HK-2 (cell line): ENCODE data around the gene QSER1.

ENCODE experiments used
- DNase-seq: peaks from one replicate; pipeline ENCODE4 v3.0.0-alpha.2; 2018; ENCODE audit not compliant: unreplicated experiment

The QSER1 gene

DNA sequence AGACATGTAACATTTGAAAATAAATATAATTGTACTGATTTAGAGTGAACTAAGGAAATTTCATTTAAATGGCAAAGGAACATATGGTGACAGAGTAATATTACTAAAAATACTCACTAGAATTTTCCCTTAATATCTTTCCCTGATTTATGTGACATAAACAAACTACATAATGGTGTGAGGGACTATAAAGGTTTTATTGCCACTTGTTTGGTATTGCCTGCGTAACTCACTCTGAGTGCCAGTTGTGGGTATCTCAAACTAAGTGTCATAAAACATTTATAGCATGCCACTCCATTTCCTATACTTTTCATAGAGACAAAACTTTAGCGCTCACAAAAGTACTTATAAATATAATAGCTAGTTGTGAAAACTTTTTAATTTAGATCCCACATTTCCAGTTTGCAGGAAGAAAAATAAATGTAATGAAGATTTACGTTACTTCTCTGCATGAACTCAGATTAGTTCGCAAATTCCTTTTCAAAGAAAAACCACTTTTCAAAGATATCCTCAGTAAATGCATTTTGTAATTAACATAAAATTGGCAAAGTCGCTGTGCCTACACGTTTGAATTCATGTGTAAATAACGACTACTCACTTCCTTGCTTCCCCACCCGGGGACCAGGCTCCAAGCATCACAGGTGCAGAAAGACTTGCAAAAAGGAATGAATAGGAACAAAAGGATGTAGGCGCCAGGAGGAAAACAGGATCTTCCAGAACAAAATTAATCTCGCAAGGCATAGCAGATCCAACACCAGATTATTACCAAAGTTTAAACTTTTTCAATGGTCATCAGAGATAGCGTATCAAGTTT lies 1.6 kb upstream of the QSER1 start:
- DNase-seq, result no peak

DNA sequence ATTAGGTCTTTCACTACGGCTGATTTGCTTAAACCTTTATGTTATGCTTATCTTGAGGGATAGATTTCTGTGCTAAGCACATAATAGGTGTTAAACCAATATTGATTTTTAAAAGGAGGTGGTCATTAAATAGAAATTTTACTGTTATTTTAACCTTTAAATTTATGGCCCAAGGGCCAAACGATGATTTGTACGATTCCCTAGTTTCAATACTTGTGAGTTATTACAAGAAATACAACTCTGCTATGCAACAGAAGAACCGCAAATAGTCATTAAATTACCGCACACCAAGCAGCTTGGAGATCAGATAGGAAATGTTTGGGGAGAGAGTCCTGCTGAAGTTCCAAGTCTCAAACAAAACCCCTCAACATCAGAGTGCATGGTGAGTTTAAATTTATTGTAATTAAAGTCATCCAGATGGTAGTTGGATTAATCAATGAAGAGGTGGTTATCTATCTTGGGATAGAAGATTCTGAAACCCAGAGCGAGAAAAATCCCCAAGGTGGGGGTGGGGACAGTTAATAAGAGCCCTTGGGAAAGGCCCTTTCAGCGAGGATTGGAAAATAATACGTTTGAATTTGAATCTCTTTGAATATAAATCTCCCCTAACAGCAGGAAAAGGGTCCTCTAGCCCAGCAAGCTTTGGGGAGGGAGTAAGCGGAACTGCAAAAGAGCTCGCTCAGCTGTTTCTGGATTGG lies 805 bp upstream of the QSER1 start:
- DNase-seq, result no peak

DNA sequence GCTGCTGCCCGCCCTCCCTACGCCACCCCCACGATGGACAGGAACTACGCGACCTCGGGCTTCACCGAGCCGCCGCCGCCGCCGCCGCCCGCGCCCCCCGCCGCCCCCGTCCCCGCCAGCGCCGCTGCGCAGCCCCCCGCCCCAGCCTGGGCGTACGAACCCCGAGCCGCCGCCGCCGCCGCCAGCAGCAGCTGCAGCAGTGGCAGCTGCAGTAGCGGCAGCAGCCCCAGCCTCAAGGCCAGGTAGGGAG lies 407 bp downstream of the QSER1 start:
- no peak for DNase-seq

DNA sequence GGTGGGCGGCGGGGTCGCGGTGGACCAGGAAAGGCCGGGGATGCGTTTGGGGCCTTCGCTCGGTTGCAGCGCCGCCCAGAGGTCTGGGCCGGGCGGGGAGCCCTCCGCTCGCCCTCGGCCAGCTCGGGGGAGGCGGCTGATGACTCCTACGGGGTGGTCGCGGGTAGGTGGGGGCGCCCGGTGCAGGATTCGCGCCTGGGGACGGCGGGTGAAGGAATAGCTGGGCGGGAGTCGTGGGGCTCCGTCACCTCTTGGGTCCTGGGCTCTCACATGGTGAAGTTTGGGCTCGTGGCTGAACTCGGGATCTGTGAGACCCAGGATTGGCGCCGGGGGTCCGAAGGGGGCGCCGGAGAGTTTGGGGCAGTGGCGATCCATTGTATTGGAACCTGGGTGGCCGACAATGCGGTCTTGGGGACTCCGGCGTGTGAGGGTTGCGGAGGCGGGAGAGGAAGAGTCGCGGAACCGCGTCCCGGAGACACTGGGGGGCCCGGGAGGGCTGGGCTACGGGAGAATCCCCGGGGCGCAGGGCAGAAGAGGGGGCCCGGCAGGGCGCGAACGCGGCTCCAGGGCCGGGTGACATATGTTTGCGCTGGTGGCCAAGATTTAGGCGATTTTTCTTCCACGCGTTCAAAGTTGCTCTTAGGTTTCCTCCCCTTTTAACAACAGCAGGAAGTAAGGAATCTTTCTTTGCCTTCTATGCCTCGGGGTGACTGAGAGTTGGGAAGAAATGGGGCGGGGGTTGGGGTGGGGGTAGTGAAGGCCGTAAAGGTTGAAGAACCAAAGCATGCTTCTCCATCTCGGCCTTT lies 935 bp downstream of the QSER1 start:
- DNase-seq, result peak; percentile 51

DNA sequence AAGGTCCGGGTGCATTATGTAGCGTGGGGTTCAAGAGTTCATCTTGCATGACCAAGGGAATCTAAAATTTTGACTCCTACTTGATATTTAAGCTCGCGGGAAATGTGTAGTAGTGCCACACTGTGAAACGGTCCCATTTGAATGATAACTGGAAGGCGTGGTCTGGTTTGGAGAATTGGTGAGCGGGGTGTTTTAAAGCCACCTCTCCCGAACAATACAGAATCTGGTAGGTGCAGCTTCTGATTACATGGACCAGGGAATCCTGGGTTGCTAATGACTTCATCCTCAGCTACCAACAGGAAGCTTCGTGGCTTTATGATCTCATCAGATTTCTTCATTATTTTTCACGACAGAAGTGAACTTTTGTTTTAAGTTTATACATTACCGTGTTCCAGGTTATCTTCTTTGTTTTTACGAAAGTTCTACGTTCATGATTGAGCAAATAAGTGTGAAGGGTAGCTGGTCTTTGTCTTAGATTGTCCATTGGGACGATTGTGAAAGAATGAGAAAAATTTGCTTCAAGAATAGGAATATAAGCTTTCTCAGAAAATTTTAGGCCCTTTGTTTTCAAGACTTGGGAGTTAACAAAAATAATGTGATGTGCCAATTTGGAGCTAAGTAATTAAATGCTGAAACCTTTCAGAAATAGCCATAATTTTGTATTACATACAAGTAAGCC lies 1.7 kb downstream of the QSER1 start:
- DNase-seq, result peak; percentile 46

DNA sequence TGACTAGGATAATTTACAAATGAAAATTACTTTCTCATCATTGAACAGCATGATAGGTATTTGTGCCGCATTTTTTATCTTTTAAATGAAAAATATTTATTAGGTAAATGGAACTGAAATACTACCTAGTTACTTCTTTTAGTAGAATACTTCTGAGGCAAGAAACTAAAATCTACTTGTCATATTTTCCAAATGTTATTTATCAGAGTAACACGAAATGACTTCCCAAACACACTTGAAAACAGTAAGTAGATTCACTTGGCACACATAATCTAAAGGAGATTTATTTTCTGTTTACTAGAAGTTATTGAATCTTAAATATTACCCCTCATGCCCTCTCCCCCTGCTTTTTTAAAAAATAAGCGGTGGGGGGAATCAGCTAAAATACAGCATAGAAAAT lies 2.3 kb downstream of the QSER1 start:
- DNase-seq, result no peak

DNA sequence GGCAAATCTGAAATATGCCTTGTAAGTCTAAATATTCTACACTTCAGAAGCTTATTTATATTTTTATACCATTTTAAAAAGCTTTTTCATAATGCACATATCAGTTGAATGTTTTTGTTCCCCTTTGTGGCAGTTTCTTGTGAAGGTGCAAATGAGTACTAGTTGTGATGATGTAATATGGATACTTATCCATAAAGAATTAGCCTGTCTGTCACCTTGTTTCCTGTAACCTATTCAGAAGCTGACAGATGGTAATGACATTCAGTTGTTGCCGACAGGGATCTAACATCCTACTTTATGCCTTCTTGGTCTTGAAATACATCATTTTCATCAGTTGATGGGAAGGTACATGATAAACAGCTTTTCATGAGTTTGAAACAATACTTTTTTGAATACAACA lies 2.9 kb downstream of the QSER1 start:
- DNase-seq, result no peak

DNA sequence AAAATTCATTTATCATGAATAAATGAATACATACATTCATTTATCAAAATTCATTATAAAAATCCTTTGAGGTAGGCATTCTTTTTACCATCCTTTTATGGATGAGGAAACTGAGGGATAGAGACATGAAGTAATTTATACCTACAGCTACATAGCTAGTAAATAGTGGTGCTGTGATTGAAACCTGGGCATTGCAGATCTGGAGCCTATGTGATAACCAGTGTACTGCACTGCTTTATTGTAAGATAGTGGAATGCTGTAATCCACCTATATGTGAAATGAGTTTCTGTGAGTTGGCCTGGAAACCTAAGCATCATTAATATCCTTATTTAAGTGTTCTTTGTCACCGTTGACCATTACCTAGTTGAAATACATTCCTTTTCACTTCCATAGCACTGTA lies 4.5 kb downstream of the QSER1 start:
- no peak for DNase-seq

DNA sequence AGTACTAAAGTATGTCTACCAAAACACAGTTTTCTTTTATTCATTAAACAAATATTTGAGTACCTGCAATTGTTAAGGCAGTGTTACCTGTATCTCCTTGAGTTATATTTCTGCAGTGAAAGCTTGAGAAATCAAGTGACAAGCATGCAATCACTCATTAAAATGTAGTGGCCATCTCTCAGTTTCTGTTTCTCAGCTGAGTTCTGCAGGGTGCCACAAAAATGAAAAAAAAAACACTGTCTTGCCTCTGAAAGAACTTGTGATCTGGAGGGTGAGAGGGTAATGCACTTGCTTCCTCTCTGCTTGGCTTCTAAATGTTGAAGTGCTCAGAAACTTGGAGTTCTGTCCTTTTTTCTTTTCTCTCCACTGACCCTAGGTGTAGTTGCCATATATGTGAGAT lies 6.8 kb downstream of the QSER1 start:
- no peak for DNase-seq

DNA sequence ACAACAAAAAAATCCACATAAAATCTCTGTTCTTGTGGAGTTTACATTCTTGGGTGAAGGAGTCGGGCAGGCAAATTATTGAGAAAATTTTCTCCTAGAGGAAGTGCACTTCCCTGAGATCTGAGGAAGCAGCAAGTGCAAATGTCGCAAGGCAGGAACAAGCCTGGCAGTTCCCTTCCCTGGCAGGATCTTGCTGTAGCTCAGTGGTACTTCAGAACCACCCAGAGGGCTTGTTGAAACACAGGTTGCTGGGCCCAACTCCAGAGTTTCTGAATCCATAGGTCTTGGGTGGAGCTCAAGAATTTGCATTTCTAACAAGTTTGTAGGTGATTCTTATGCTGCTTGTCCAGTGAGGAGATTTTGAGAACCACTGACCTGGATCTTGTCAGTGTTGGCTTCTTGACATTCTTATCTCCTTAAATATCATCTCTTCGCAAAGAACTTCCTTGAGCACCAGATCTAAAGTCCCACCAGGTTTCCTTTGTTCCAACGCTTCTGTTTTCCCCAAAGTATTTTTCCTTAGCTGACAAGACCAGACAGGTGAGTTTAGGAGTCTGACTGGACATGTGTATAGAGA lies 9.6 kb downstream of the QSER1 start:
- DNase-seq, result no peak

DNA sequence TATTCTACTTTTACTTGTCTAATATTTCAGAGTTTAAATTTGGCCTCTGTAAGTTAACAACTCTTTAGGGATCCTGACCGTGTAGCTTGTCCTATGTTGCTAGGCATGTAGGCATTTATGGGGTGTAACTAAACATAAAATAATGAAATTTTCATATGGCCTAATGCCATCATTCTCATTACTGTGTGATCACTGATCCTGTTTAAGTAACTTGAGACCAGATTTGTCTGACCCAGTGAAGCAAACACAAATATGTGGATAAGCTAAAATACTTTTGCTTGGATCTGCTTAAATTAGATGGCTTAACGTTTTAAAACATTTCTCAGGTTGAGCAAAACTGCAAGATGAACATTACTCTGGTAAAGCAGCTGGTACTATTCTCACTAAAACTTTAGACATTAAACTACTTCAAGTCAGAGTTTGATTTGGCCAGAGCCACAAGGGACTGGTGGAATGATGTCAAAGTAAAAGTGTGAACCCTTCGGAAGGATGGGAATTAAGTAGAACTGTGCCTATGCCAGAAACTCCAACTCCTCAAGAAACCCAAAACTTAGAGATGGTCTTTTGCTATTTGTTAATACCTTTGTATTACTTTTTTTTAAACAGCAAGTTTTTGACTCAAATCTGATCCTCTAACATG lies 12.5 kb downstream of the QSER1 start:
- no peak for DNase-seq

DNA sequence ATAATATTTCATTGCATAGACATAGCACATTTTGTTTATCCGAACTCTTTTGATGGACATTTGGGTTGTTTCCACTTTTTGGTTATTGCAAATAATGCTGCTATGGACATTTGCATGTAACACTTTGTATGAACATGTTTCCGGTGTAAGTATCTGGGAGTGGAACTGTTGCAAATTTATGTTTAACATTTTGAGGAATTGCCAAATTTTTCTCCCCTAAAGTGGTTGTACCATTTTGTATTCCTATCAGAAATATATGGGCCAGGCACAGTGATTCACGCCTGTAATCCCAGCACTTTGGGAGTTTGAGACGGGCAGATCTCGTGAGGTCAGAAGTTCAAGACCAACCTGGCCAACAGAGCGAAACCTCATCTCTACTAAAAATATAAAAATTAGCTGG lies 16.0 kb downstream of the QSER1 start:
- DNase-seq, result no peak

DNA sequence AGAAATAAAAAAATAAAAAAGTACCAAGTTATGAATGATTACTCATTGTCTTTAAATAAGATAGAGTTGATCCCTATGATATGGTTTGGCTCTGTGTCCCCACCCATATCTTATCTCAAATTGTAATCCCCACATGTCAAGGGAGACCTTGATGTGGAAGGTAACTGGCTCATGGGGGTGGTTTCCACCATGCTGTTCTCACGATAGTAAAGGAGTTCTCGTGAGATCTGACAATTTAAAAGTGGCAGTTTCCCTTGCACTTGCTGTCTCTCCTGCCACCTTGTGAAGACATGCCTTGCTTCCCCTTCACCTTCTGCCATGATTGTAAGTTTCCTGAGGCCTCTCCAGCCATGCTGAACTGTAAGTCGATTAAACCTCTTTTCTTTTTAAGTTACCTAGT lies 18.8 kb downstream of the QSER1 start:
- no peak for DNase-seq

DNA sequence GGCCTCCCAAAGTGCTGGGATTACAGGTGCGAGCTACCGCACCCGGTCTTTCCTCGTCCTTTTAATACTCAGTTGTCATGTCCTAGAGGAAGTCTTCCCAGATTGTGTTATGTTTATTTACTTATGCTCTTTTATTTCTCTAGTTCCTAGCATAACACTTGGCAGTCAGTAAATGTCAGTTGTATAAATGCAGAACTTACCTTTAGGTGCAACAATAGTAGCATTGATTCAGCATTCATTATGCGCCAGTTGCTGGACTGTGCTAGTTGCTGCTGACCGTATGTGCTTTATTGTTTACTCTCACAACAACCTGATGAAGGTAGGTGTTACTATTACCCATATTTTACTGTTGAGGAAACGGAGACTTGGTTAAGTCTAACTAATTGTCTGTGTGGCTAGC lies 20.8 kb downstream of the QSER1 start:
- no peak for DNase-seq

DNA sequence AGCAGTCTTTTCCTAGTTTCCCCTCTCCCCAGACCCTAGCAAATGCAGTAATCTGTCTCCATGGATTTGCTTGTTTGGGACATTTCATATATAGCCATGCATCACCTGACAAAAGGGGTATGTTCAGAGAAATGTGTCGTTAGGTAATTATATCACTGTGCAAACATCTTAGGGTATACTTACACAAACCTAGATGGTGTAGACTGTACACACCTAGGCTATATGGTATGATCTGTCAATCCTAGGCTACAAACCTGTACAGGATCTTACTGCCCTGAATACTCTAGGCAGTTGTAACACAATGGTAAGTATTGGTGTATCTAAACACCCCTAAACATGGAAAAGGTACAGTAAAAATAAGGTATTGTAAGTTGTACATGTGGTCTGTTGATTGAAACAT lies 23.8 kb downstream of the QSER1 start:
- no peak for DNase-seq

DNA sequence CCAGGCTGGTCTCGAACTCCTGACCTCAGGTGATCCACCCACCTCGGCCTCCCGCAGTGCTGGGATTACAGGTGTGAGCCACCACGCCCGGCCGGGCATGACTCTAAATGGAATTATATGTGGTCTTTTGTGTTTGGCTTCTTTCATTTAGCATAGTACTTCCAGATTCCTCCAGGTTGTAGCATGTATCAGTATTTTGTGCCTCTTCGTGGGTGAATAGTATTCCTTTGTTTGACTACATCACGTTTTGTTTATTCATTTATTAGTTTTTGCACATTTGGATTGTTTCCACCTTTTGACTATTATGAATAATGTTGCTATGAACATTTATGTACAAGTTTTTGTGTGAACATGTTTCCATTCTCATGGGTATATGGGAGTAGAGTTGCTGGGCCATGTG lies 24.4 kb downstream of the QSER1 start:
- DNase-seq, result no peak

DNA sequence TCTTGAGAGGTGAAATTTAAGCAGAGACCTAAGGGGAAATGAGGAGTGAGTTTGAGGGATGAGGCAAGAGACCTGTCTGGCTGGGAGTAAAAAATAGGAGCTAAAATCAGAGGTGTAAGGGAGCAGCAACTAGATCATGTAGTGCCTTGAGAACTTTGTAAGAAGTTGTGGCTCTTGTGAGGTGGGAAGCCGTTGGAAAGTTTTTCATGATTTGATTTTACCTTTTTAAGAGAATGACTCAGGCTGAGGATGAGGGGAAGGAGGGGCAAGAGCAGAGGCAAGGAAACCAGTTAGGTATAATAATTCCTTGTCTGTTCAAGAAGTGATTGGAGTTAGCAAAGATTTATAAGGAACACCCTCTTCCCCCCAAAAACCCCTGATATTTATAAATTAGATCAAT lies 25.8 kb downstream of the QSER1 start:
- DNase-seq, result no peak

DNA sequence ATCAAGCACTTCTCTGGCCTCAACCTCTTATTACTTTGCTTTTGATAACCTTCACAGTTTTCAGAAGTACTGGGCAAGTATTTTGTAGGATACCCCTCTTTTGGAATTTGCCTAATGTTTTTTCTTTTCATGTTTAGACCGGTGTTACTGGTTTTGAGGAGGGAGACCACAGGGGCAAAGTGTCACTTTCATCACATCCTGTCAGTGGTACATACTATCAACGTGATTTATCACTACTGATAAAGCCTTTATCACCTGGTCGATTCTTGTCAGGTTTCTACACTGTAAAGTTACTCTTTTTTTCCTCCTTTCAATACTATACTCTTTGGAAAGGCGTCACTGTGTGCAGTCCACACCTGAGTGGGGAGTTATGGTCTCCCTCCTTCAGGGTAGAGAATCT lies 26.7 kb downstream of the QSER1 start:
- DNase-seq, result no peak

DNA sequence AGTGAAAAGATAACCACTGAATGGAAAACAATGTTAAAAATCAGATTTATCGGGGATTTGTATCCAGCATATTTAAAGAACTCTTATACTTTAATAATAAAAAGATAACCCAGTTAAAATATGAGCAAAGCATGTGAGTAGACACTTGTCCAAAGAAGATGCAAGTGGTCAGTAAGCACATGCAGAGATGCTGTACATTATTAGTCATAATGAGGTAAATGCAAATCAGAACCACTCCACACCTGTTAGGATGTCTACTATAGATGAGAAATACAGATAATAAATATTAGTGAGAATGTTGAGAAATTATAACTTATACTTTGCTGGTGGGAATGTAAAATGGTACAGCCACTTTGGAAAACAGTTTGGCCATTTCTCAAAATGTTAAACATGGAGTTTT lies 28.0 kb downstream of the QSER1 start:
- DNase-seq, result no peak

DNA sequence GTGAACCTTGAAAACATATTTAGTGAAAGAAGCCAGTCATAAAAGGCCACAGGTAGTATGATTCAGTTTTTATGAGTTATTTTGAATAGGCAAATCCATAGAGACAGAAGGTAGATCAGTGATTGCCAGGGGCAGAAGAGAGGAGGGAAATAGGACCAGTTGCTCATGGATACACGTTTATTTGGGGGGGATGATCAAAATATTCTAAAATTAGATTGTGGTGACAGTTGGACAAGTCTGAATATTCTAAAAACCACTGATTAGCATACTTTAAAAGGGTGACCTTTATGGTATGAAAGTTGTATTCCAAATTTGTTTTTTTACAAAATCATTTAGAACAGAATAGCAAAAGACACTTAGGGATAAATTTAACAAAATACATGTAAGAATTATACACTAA lies 28.6 kb downstream of the QSER1 start:
- DNase-seq, result no peak

DNA sequence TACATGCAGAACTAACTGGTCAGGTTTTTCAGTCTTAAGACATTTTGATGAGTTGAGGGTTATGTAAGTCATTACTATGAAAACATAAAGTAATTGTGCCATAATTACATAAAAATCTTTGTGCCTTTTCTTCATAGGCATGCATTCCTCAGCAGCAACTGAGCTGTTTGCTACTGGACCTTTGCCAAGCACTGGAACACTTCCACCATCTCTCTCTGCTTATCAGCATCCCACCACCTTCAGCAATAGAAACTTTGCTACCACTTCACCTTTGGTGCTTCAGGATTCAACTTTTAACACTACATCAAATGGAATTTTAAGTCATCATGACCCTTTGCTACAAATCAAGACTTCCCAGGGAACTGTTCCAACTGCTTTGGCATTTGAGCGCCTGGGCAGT lies 39.0 kb downstream of the QSER1 start:
- no peak for DNase-seq

DNA sequence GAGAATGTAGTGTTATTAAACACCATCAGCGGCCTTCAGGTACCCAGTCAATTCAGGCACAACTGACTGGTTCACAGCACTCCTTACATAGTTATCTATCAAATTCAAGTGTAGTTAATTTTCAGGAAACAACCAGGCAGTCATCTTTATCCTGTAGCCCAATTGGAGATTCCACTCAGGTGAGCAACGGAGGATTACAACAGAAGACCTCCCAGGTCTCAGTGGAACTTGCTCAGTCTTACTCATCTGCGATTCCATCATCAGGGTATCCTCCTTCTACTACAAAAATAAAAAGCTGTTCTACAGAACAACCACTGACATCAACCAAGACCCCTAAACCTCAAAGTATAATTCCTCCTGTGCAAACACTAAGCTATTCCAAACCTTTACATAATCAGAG lies 39.6 kb downstream of the QSER1 start:
- DNase-seq, result no peak
